CD4-positive, alpha-beta T cell (primary cell): ENCODE data around the gene TRHDE. TPM values are rescaled to one million over a fixed set of nuclear protein-coding genes. Genes with fewer than 3 reads are reported as not detected.

Source experiments
- ATAC-seq: fragments of 200-7000 bp; cut with Tn5 transposase; one replicate; pipeline ENCODE4 v1.10.0; 2022; ENCODE audit warnings: mild to moderate bottlenecking; ENCODE audit not compliant: poor library complexity
- CTCF ChIA-PET: fragments of 350-600 bp; sonication (Branson Sonifier 250); formaldehyde crosslinking; loops from one replicate; lab custom pipeline; 2021; ENCODE audit warnings: antibody characterized with exemption, inconsistent platforms; lab: Charles Lee
- POLR2A ChIA-PET: fragments of 350-600 bp; sonication (Branson Sonifier 250); formaldehyde crosslinking; loops from one replicate; lab custom pipeline; 2021; ENCODE audit warnings: antibody characterized with exemption, inconsistent platforms; lab: Charles Lee
- DNase-seq, 14 experiments: peaks; one replicate each; pipeline ENCODE4 v3.0.0-alpha.2; 2013 to 2020; ENCODE audit warnings: mixed read lengths in 2 of 14
- H3K27ac ChIP-seq, 2 donors: one replicate each; pipeline versions ENCODE4 v1.5.1 to v1.7.0; 2013; ENCODE audit warnings: low read length in 2 of 2, low read depth in 1 of 2, mild to moderate bottlenecking in 1 of 2
- H3K27me3 ChIP-seq, 2 experiments: 1 replicate in 1 of 2; 2 replicates in 1 of 2; pipeline versions ENCODE4 v1.6.1 to v1.7.0; 2013; ENCODE audit warnings: low read length in 2 of 2, control low read depth in 1 of 2, mild to moderate bottlenecking in 1 of 2, moderate library complexity in 1 of 2; ENCODE audit not compliant: insufficient read depth in 2 of 2, control insufficient read depth in 1 of 2
- H3K36me3 ChIP-seq: one replicate; pipeline ENCODE4 v1.6.1; 2013; ENCODE audit warnings: low read length, control low read depth; ENCODE audit not compliant: insufficient read depth
- H3K4me1 ChIP-seq: one replicate; pipeline ENCODE4 v1.6.1; 2013; ENCODE audit warnings: low read length, control low read depth; ENCODE audit not compliant: insufficient read depth
- H3K4me3 ChIP-seq: one replicate; pipeline ENCODE4 v1.5.1; 2013; ENCODE audit warnings: mild to moderate bottlenecking, low read length, moderate library complexity
- H3K9me3 ChIP-seq, 2 experiments: 1 replicate in 1 of 2; 2 replicates in 1 of 2; pipeline versions ENCODE4 v1.6.1 to v1.7.0; 2013; ENCODE audit warnings: low read length in 2 of 2, mild to moderate bottlenecking in 2 of 2, control low read depth in 1 of 2, moderate library complexity in 1 of 2; ENCODE audit not compliant: control insufficient read depth in 1 of 2, insufficient read depth in 1 of 2
- H3K27ac Mint-ChIP-seq: one replicate; pipeline ENCODE4 v1.8.0; 2020; ENCODE audit warnings: mixed read lengths
- H3K27me3 Mint-ChIP-seq: one replicate; pipeline ENCODE4 v1.8.0; 2021; ENCODE audit warnings: mixed read lengths
- H3K36me3 Mint-ChIP-seq: one replicate; pipeline ENCODE4 v1.8.0; 2021; ENCODE audit warnings: low read depth, mixed read lengths
- H3K4me1 Mint-ChIP-seq: one replicate; pipeline ENCODE4 v1.8.0; 2021; ENCODE audit warnings: low read depth, mixed read lengths
- H3K4me3 Mint-ChIP-seq: one replicate; pipeline ENCODE4 v1.8.0; 2020; ENCODE audit warnings: mild to moderate bottlenecking, mixed read lengths
- H3K9me3 Mint-ChIP-seq: one replicate; pipeline ENCODE4 v1.8.0; 2020; ENCODE audit warnings: mixed read lengths
- CTCF ChIP-seq: fragments of 200-600 bp; IDR thresholded peaks from one replicate; pipeline ENCODE4 v1.8.0; 2022; ENCODE audit warnings: antibody characterized with exemption, mild to moderate bottlenecking
- intact Hi-C, 2 experiments: fragments of 100-400 bp; cut with DNase I in 1 of 2; cut with micrococcal nuclease in 1 of 2; formaldehyde crosslinking; loops; one replicate each; pipeline versions ENCODE4 v1.15.1 to v1.9.0; 2023 to 2025; cut with DNase I, micrococcal nuclease
- total RNA-seq, 174 experiments: library from RNA in 2 of 174; stranded (reverse) in 2 of 174; gene quantifications; one replicate each; pipeline ENCODE4 v1.2.3 and lab custom pipeline; 2021 to 2026

Gene TRHDE
- total RNA-seq, 2 experiments from 2014 or later = not detected

- Histone ChIP-seq H3K36me3 (no peaks in the 10 kb centered on the region), H3K4me3 (no peak overlapping the region), H3K27ac (no peak overlapping the region), H3K4me1 (no peaks in the 10 kb centered on the region), H3K27me3 (no peaks in the 10 kb centered on the region), H3K9me3 (no peaks in the 10 kb centered on the region)
- no peak for DNase-seq
- no peaks in the 10 kb centered on the region for H3K36me3 Mint-ChIP-seq
- ATAC-seq = no peak
- no peak overlapping the region for H3K27ac Mint-ChIP-seq
- intact Hi-C loops = no loop called here
- H3K9me3 Mint-ChIP-seq = peaks cover 3% of the 10 kb centered on the region
- H3K4me3 Mint-ChIP-seq = no peak overlapping the region
- no peaks in the 10 kb centered on the region for H3K27me3 Mint-ChIP-seq
- ChIA-PET POLR2A (no interaction called here), CTCF (no interaction called here)
- no peak for TF ChIP-seq CTCF
- no peaks in the 10 kb centered on the region for H3K4me1 Mint-ChIP-seq
Measured at GRCh38 chr12:72315858-72316257, 43.7 kb downstream of the TRHDE start.

GRCh38 chr12:72318341-72318740 is 46.2 kb downstream of the TRHDE start:
- Histone ChIP-seq H3K4me1 (no peaks in the 10 kb centered on the region), H3K4me3 (no peak overlapping the region), H3K36me3 (no peaks in the 10 kb centered on the region), H3K9me3 (no peaks in the 10 kb centered on the region), H3K27ac (no peak overlapping the region), H3K27me3 (no peaks in the 10 kb centered on the region)
- Mint-ChIP-seq H3K27ac (no peak overlapping the region), H3K9me3 (peaks cover 3% of the 10 kb centered on the region), H3K4me3 (no peak overlapping the region), H3K27me3 (no peaks in the 10 kb centered on the region), H3K4me1 (no peaks in the 10 kb centered on the region), H3K36me3 (no peaks in the 10 kb centered on the region)
- DNase-seq (no peak), ATAC-seq (no peak)
- CTCF ChIA-PET = no interaction called here
- POLR2A ChIA-PET = no interaction called here
- no peak for TF ChIP-seq CTCF
- intact Hi-C loops = no loop called here

- DNase-seq (no peak), ATAC-seq (no peak)
- no peaks in the 10 kb centered on the region for H3K4me1 Mint-ChIP-seq
- H3K36me3 ChIP-seq = no peaks in the 10 kb centered on the region
- POLR2A ChIA-PET = no interaction called here
- H3K9me3 Mint-ChIP-seq = peaks cover under 1% of the 10 kb centered on the region
- H3K27me3 Mint-ChIP-seq = no peaks in the 10 kb centered on the region
- no peak overlapping the region for H3K27ac Mint-ChIP-seq
- H3K4me3 Mint-ChIP-seq = no peak overlapping the region
- H3K4me1 ChIP-seq = no peaks in the 10 kb centered on the region
- no peak for TF ChIP-seq CTCF
- no peak overlapping the region for H3K4me3 ChIP-seq
- H3K27ac ChIP-seq = no peak overlapping the region
- H3K9me3 ChIP-seq = no peaks in the 10 kb centered on the region
- H3K36me3 Mint-ChIP-seq = no peaks in the 10 kb centered on the region
- no peaks in the 10 kb centered on the region for H3K27me3 ChIP-seq
- CTCF ChIA-PET = no interaction called here
- intact Hi-C loops = no loop called here
Measured at GRCh38 chr12:72323881-72324280, 51.7 kb downstream of the TRHDE start.
